ENCODE data around the gene SAMD9.
"Not testable (repeated sequence)": the region's sequence is repeated elsewhere in the genome, so short reads cannot be mapped to it uniquely, and the experiment has no call there.

SAMD9 gene

GRCh38 chr7:93117852-93118530, at the start of gene SAMD9:
TSS of gene SAMD9 (minus strand) at chr7:93117979. CDS start at chr7:93106097, 11,882 bp downstream.
- peak; percentile 28 for DNase-seq

DNA sequence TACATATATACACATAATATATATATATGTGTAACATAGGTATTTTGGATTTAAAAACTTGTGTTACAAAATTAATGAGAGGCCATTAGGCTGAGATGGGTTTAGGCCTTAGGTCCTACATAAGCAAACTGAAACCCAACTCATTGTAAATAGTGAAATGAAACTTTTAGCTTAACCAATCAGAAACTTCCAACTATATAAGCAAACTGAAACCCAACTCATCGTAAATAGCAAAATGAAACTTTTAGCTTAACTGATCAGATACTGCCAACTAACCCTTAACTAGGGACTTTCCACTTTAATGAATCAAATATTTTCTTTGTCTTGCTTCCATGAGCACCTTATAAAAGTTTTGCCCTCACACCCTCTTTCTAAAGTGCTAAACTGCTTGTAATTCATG, 47.7 kb upstream of the SAMD9 start:
- DNase-seq = no peak

- no peak for DNase-seq
Measured at GRCh38 chr7:93164766-93165165, 47.0 kb upstream of the SAMD9 start.

GRCh38 chr7:93161181-93161762, 43.5 kb upstream of the SAMD9 start:
- DNase-seq = no peak

- DNase-seq = no peak
Measured at GRCh38 chr7:93160410-93160809, 42.6 kb upstream of the SAMD9 start.

GRCh38 chr7:93159490-93159889, 41.7 kb upstream of the SAMD9 start:
- no peak for DNase-seq

DNA sequence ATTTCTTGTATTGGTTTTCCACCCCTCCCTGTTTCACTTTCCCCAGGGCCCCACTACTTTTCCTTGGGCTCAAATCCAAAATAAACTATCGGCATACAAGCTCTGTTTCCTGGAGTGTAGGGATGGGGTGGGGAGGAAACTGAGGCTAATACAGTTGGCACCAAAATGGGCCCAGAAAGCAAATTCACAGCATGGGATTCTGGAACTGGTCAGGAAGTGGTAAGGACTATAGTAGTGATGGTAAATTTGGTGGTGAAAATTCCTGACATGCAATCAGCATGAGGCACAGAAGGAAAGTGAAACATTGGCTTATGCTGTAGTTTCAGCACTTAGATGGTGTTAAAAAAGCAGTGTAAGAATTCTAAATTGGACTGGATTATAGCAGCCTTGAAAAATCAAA, 39.1 kb upstream of the SAMD9 start:
- DNase-seq = no peak

- DNase-seq = no peak
Measured at GRCh38 chr7:93150200-93150835, 32.5 kb upstream of the SAMD9 start.

GRCh38 chr7:93148727-93149126, 30.9 kb upstream of the SAMD9 start:
- no peak for DNase-seq

DNA sequence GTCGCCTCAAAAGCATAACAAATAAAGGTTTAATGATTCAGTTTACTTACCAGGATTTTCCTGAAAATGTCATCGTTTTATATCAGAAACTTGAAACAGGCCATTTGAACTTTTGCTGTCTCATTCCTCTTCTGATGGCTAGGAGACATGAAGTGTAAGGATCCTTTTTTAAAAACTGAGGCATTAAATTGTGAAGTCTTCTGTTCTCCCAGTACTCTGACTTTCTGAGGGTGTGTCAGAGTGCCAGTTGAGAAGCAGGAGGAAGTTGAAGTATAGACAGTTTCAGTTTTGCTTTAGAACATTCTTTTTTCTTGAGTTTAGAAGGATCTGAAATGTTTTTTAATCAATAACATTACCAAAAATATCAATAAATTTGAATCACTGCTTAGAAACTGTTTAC, 30.4 kb upstream of the SAMD9 start, which contains the start of gene SAMD9L:
SAMD9L (minus strand) TSS at position 242 of the 400 bp plus-strand sequence. CDS start 12,414 bp downstream, outside the sequence.
- DNase-seq = no peak

DNA sequence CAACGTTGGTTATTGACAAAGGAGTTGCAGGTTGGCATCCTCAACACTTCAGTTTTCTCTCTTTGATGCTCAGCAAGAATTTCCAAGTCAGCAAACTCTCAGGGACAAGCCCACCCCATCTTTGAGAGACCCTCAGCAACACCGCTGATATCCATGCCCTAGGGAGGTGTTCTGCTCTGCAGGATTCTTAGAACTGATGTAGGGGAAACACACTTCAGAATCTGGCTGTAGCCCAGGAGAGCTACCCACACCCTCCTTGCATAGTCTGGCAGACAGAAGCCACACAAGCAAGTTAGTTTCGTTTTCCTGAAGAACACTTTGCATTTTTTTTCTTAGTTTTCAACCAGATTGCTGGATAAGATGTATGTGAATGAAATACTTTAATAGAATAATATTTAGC, 29.6 kb upstream of the SAMD9 start:
- no peak for DNase-seq

- DNase-seq = no peak
Measured at GRCh38 chr7:93146472-93147141, 28.8 kb upstream of the SAMD9 start.

DNA sequence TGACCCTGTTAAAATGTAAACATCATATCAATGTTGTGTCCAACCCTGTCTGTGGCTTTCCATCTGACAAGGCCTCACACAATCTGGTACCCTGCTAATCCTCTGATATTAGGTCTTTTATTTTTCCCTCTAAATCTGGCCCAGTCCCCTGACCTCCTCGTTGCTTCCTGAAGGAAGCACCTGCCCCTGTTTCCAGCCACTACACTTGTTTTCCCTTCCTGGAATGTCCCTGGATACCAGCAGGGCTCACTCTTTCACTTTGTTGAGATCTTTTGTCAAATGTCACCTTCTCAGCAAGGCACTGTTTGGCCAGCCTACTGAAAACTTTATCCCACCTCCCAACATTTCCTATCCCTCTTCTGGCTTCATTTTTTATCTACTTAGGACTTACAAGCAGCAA, 28.3 kb upstream of the SAMD9 start:
- DNase-seq = no peak

- no peak for DNase-seq
Measured at GRCh38 chr7:93145354-93145753, 27.6 kb upstream of the SAMD9 start.

- DNase-seq = no peak
Measured at GRCh38 chr7:93142127-93142526, 24.3 kb upstream of the SAMD9 start.

- no peak for DNase-seq
Measured at GRCh38 chr7:93140582-93141191, 22.9 kb upstream of the SAMD9 start.

GRCh38 chr7:93138576-93138975, 20.8 kb upstream of the SAMD9 start:
- no peak for DNase-seq

GRCh38 chr7:93133005-93133404, 15.2 kb upstream of the SAMD9 start:
- DNase-seq = no peak

GRCh38 chr7:93132216-93132615, 14.4 kb upstream of the SAMD9 start:
- no peak for DNase-seq

GRCh38 chr7:93126954-93127353, 9.2 kb upstream of the SAMD9 start:
- DNase-seq = not testable (repeated sequence)

DNA sequence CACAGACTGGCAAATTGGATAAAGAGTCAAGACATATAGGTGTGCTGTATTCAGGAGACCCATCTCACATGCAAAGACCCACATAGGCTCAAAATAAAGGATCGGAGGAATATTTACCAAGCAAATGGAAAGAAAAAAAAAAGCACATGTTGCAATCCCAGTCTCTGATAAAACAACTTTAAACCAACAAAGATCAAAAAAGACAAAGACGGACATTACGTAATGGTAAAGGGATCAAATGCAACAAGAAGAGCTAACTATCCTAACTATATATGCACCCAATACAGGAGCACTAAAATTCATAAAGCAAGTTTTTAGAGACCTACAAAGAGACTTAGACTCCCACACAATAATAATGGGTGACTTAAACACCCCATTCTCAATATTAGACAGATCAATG, 5.8 kb upstream of the SAMD9 start:
- not testable (repeated sequence) for DNase-seq

DNA sequence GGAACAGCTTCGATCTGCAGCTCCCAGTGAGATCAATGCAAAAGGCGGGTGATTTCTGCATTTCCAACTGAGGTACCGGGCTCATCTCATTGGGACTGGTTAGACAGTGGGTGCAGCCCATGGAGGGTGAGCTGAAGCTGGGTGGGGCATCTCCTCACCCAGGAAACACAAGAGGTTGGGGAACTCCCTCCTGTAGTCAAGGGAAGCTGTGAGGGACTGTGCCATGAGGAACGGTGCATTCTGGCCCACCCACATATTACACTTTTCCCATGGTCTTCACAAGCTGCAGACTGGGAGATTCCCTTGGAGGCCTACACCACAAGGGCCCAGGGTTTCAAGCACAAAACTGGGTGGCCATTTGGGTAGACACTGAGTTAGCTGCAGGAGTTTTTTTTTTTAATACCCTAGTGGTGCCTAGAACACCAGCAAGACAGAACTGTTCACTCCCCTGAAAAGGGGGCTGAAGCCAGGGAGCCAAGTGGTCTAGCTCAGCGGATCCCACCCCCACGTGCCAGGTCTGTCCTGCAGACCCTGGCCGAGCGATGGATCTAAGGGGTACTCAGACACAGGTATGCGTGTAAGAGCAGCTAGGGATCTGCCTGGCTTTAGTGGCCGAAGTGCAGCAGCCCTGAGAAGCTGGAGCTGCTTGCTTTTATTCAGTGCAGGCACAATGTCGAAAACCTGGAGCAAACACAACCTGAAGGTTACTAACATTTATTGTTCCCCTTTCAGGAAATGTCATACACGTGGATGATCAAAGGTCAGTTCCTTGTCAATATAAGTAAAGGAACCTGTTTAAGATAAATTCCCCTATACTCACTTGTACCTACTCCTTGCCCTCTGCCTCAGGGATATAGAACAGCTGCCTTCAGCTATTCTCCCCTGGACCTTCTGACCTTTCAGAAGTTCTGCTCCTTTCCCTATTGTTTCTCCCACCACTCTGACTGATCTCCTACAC, 3.1 kb upstream of the SAMD9 start:
- DNase-seq = no peak

Measured in midbrain (tissue), 1 donor.